K562 (cell line): ENCODE results near the gene PRICKLE2. TPM values are rescaled to one million over a fixed set of nuclear protein-coding genes. Genes with fewer than 3 reads are reported as not detected.

Source experiments
- ATAC-seq: fragments of 200-7000 bp; cut with Tn5 transposase; 3 replicates; pipeline ENCODE4 v1.9.1; 2020; ENCODE audit warnings: moderate library complexity
- BruUV-seq: library from RNA; stranded (reverse); fragments of 400-500 nt; replicated peaks from 2 replicates; lab custom pipeline; 2021; lab: Mats Ljungman, UMichigan
- CTCF ChIA-PET: fragments of 300-600 bp; formaldehyde crosslinking; extraction: SDS; loops from one replicate; lab custom pipeline; 2021; ENCODE audit warnings: low intra/inter-chr PET ratio; lab: Yijun Ruan, JAX
- POLR2A ChIA-PET: fragments of 300-600, 350-650 bp; sonication (Branson Sonifier 250); formaldehyde crosslinking; extraction: SDS; loops from one replicate; lab custom pipeline; 2021; ENCODE audit warnings: antibody characterized with exemption, inconsistent platforms; lab: Yijun Ruan, JAX
- DNase-seq, 4 experiments: peaks; one replicate each; pipeline versions ENCODE4 v3.0.0 to v3.0.0-alpha.2; 2011 to 2018; ENCODE audit warnings: low spot score in 3 of 4, mixed read lengths in 3 of 4; ENCODE audit errors: extremely low read depth in 1 of 4
- FAIRE-seq: peaks from 2 replicates; lab custom pipeline; 2011; peaks lifted over from hg19 to GRCh38; lab: Jason Lieb, UNC
- H2AFZ ChIP-seq: 2 replicates; pipeline ENCODE4 v1.6.0; 2011; ENCODE audit warnings: low read depth, low read length, control low read depth, inconsistent platforms
- H3K27ac ChIP-seq: fragments of 200-600 bp; 3 replicates; pipeline ENCODE4 v1.8.0; 2011; ENCODE audit warnings: low read depth, mild to moderate bottlenecking, control low read depth, inconsistent platforms, low read length, moderate library complexity, mixed read lengths; ENCODE audit errors: extremely low read depth
- H3K27me3 ChIP-seq, 2 experiments: fragments of 300-600 bp in 1 of 2; 2 replicates in 1 of 2; 3 replicates in 1 of 2; pipeline versions ENCODE4 v1.6.0 to v1.8.0; 2011; ENCODE audit warnings: inconsistent platforms in 2 of 2, low read length in 2 of 2, mild to moderate bottlenecking in 1 of 2, mixed read lengths in 1 of 2, moderate library complexity in 1 of 2; ENCODE audit not compliant: control insufficient read depth in 2 of 2, insufficient read depth in 2 of 2
- H3K36me3 ChIP-seq: fragments of 300-600 bp; 3 replicates; pipeline ENCODE4 v1.8.0; 2011; ENCODE audit warnings: mild to moderate bottlenecking, low read length, inconsistent platforms; ENCODE audit not compliant: control insufficient read depth, insufficient read depth
- H3K4me1 ChIP-seq, 2 experiments: fragments of 200-600 bp in 1 of 2; replicated peaks in 1 of 2; 2 replicates in 1 of 2; 3 replicates in 1 of 2; pipeline versions ENCODE4 v1.5.1 to v1.8.0; 2011; ENCODE audit warnings: inconsistent platforms in 2 of 2, low read length in 2 of 2, mild to moderate bottlenecking in 1 of 2, mixed read lengths in 1 of 2, moderate library complexity in 1 of 2; ENCODE audit not compliant: control insufficient read depth in 2 of 2, insufficient read depth in 2 of 2
- H3K4me2 ChIP-seq: 2 replicates; pipeline ENCODE4 v1.6.1; 2011; ENCODE audit warnings: low read length, control low read depth, inconsistent platforms, mixed read lengths; ENCODE audit not compliant: insufficient read depth
- H3K4me3 ChIP-seq: fragments of 200-600 bp; sonication (generic), shearing (Covaris generic); 2 replicates; pipeline ENCODE4 v1.5.1; 2016; ENCODE audit warnings: control low read depth, inconsistent platforms
- H3K79me2 ChIP-seq: fragments of 200-600 bp; 3 replicates; pipeline ENCODE4 v1.8.0; 2011; ENCODE audit warnings: low read length, inconsistent platforms; ENCODE audit not compliant: control insufficient read depth, insufficient read depth
- H3K9ac ChIP-seq, 2 experiments: 2 replicates each; pipeline versions ENCODE4 v1.6.0 to v1.6.1; 2011; ENCODE audit warnings: low read depth in 2 of 2, low read length in 2 of 2, control low read depth in 1 of 2, inconsistent platforms in 1 of 2, mild to moderate bottlenecking in 1 of 2, mixed read lengths in 1 of 2; ENCODE audit not compliant: insufficient read depth in 1 of 2
- H3K9me1 ChIP-seq: one replicate; pipeline ENCODE4 v1.6.0; 2011; ENCODE audit warnings: inconsistent platforms, mild to moderate bottlenecking, low read length, moderate library complexity; ENCODE audit not compliant: control insufficient read depth, insufficient read depth
- H3K9me3 ChIP-seq: replicated peaks from 2 replicates; pipeline ENCODE4 v1.5.1; 2011; ENCODE audit warnings: low read depth, low read length, inconsistent platforms; ENCODE audit not compliant: control insufficient read depth, insufficient read depth
- H4K20me1 ChIP-seq: replicated peaks from 2 replicates; pipeline ENCODE4 v1.6.1; 2011; ENCODE audit warnings: low read length, inconsistent platforms, mixed read lengths; ENCODE audit not compliant: control insufficient read depth, insufficient read depth
- DIDO1 ChIP-seq: fragments of 450-650 bp; IDR thresholded peaks from 2 replicates; pipeline ENCODE4 v1.6.1; 2016; ENCODE audit warnings: low read depth, missing biosample characterization, missing genetic modification characterization
- POLR2H ChIP-seq: IDR thresholded peaks from 2 replicates; pipeline ENCODE4 v1.6.1; 2016; ENCODE audit warnings: missing genetic modification characterization, low read depth, mild to moderate bottlenecking, control low read depth, missing compliant biosample characterization, moderate library complexity
- SRSF1 ChIP-seq: fragments of 200-400 bp; formaldehyde crosslinking; IDR thresholded peaks from 2 replicates; pipeline ENCODE4 v1.6.1; 2017; ENCODE audit warnings: mild to moderate bottlenecking, low read depth, low read length, moderate library complexity
- THAP12 ChIP-seq: fragments of 250-450 bp; sonication (Bioruptor Pico); IDR thresholded peaks from 2 replicates; pipeline ENCODE4 v1.9.0; 2021; ENCODE audit warnings: mild to moderate bottlenecking, inconsistent platforms
- ZBTB11 ChIP-seq, 3 experiments: fragments of 200-800 bp in 1 of 3; fragments of 250-450 bp in 1 of 3; fragments of 450-650 bp in 1 of 3; sonication (Bioruptor Pico) in 1 of 3; sonication (Bioruptor generic) in 1 of 3; formaldehyde crosslinking in 1 of 3; IDR thresholded peaks; 2 replicates each; pipeline versions ENCODE4 v1.6.1 to v1.8.0; 2016 to 2022; ENCODE audit warnings: mild to moderate bottlenecking in 2 of 3, missing genetic modification characterization in 2 of 3, missing compliant biosample characterization in 1 of 3, moderate library complexity in 1 of 3
- ZNF23 ChIP-seq: fragments of 250-450 bp; sonication (Bioruptor Pico); IDR thresholded peaks from 2 replicates; pipeline ENCODE4 v1.4.0; 2020; ENCODE audit warnings: mild to moderate bottlenecking
- ZNF431 ChIP-seq: sonication (generic); formaldehyde crosslinking; IDR thresholded peaks from 2 replicates; pipeline ENCODE4 v1.8.0; 2022; ENCODE audit warnings: mild to moderate bottlenecking, missing genetic modification reagents
- WGBS: fragments of 100-300 bp; shearing (Covaris generic); methylation state at CpG from one replicate; pipeline ENCODE4 v1.1.6; 2016; ENCODE audit warnings: low coverage, mixed read lengths; ENCODE audit not compliant: insufficient coverage; ENCODE audit errors: missing lambda C conversion rate; 5-methylcytosine and 5-hydroxymethylcytosine counted together
- in situ Hi-C: fragments of 300-500 bp; cut with MboI; formaldehyde crosslinking; loops from 4 replicates; pipeline ENCODE4 v1.15.0; 2018; ENCODE audit warnings: inconsistent platforms, mixed read lengths
- intact Hi-C: fragments of 100-400 bp; cut with micrococcal nuclease; formaldehyde crosslinking; loops from 2 replicates; pipeline ENCODE4 v1.14.2; 2022
- polyA plus RNA-seq, 8 experiments: library from polyadenylated mRNA; depleted of rRNA in 4 of 8; stranded (reverse) in 5 of 8; unstranded in 3 of 8; fragments of >200 nt; fragmentation: Nextera tagmentation in 2 of 8; fragmentation: Illumina TruSeq in 1 of 8; extraction: Ambion mirVana in 2 of 8; extraction: Trizol in 1 of 8; gene quantifications; 2 replicates each; pipeline versions ENCODE4 v1.2.1 to v1.2.3, GENCODE V29; 2011 to 2014; ENCODE audit warnings: inconsistent platforms in 1 of 8, missing spikeins in 1 of 8
- total RNA-seq, 7 experiments: library from RNA; depleted of rRNA in 6 of 7; stranded (reverse); fragments of >200 nt in 6 of 7; fragmentation: Illumina TruSeq in 2 of 7; extraction: Trizol in 2 of 7; gene quantifications; 2 replicates each; pipeline versions ENCODE4 v1.2.1 to v1.2.3, GENCODE V29; 2011 to 2021; ENCODE audit warnings: low replicate concordance in 1 of 7
- TF ChIP-seq, protein P1 (sequence below): sonication (generic); formaldehyde crosslinking; IDR thresholded peaks from 2 replicates; pipeline ENCODE4 v1.9.0; 2022; ENCODE audit warnings: mild to moderate bottlenecking, missing genetic modification reagents

PRICKLE2 gene
- total and polyA plus RNA-seq, 9 of the 15 experiments (the other 6 are each of a cell fraction or from before 2014, with no cell fraction given): 0.07 to 0.09 TPM; not detected in 7

GRCh38 chr3:64078966-64079365 lies 146.3 kb downstream of the PRICKLE2 start:
- no peak overlapping the region for H3K4me3 ChIP-seq
- no peak for FAIRE-seq
- H3K36me3 ChIP-seq: no peaks in the 10 kb centered on the region
- H4K20me1 ChIP-seq: no peaks in the 10 kb centered on the region
- no peak for DNase-seq
- no peaks in the 10 kb centered on the region for H3K27me3 ChIP-seq
- no peaks in the 10 kb centered on the region for H3K9me3 ChIP-seq
- no TSS peak for BruUV-seq
- no peak overlapping the region for H3K4me2 ChIP-seq
- POLR2A ChIA-PET: interaction anchor here (0.8 kb wide), 1 partner anchor 26 kb away, joined by 3 read pairs; no protein-coding TSS in a partner anchor
- H2AFZ ChIP-seq: no peak overlapping the region
- no peaks in the 10 kb centered on the region for H3K79me2 ChIP-seq
- intact Hi-C loops: no loop called here
- 0% methylated on average over 2 of the region's 4 CpGs for WGBS
- no peak for ATAC-seq
- H3K9me1 ChIP-seq: no peaks in the 10 kb centered on the region
- no peaks in the 10 kb centered on the region for H3K4me1 ChIP-seq
- TF ChIP-seq ZNF23 (no peak), SRSF1 (no peak), POLR2H (tag) (no peak), DIDO1 (tag) (no peak), ZNF431 (CRISPR knock-in tag) (no peak), THAP12 (CRISPR knock-in tag) (no peak), ZBTB11 (CRISPR knock-in tag; IDR thresholded peaks at IDR 0.05) (peak in 1 of 3 experiments; percentile 35; a peak in 1 of 6 replicates)
- TF ChIP-seq, protein P1, sequence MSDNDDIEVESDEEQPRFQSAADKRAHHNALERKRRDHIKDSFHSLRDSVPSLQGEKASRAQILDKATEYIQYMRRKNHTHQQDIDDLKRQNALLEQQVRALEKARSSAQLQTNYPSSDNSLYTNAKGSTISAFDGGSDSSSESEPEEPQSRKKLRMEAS: no peak
- TF ChIP-seq, all 486 proteins: peak for 1
- CTCF ChIA-PET: no interaction called here
- in situ Hi-C loops: no loop called here
- no peak overlapping the region for H3K27ac ChIP-seq
- H3K9ac ChIP-seq: no peak overlapping the region
